ENCODE data around the gene PIRT.

The PIRT gene

DNA sequence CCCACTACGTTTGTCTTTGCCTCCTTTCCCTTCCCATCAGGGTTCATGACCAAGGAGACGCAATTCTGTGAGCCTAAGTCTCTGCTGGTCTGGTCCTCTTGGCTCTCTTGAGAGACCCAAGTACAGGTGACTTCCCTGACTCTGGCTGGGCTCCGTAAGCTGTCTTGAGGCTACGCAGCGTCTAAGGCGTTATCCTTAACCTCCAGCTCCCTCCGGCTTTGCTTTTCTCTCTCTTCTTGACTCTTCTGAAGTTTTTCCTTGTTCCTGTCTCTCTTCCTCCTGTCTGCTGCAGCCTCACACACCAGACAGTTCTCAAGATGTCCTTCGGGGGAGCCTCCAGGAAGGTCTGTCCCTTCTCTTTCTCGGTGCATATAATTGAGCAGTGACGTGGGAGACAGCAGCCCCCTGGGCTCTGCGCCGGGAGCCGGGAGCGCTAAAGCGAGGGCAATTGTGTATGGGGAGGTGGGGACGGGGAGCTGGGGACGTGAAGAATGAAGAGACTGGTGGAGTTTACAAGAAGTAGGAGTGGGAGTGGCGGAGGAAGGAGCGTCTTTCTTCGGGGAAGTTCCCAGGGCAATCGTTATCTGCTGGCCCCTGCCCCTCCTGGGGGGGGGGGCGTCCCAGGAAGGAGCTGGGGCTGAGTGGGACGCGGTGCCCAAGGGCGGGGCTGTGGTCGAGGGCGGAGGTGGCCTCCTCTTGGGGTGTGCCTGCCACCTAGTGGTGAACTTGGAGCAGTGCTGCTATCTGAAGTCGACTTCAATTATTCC, 6.9 kb upstream of the PIRT start:
- H3K18ac ChIP-seq (ENCODE audit: low read length): no peak overlapping the region
- peak; percentile 42 to 75 for DNase-seq
- no peaks in the 10 kb centered on the region for H3K79me1 ChIP-seq (ENCODE audit: low read length)
- H3K4me2 ChIP-seq (ENCODE audit: low read length): peak overlapping the region; percentile 76
- H3K4ac ChIP-seq (ENCODE audit: low read depth, low read length): no peak overlapping the region
- no peak overlapping the region for H4K91ac ChIP-seq (ENCODE audit: low read depth, low read length)
- no CpG with 5 or more reads among the region's 28 CpGs for WGBS (ENCODE audit: extremely low coverage, insufficient coverage, insufficient read length)
- no peak overlapping the region for H2BK5ac ChIP-seq (ENCODE audit: low read depth, low read length, poor library complexity)
- no peak overlapping the region for H2BK12ac ChIP-seq (ENCODE audit: low read length)
- peaks cover 10% of the 10 kb centered on the region for H3K9me3 ChIP-seq (ENCODE audit: insufficient read depth, low read depth, low read length)
- H3K27ac ChIP-seq (ENCODE audit: low read depth, low read length): no peak overlapping the region
- no peak overlapping the region for H3K23ac ChIP-seq (ENCODE audit: low read length)
- H3K4me3 ChIP-seq (ENCODE audit: low read depth, low read length): peak overlapping the region; percentile 41
- peaks cover 0 to 6% of the 10 kb centered on the region in 2 experiments for H3K4me1 ChIP-seq (ENCODE audit: control insufficient read depth in 1 of 2, insufficient read depth in 2 of 2, low read length in 2 of 2)
- peak overlapping the region; percentile 45 for H3K14ac ChIP-seq (ENCODE audit: low read length)
- no peak overlapping the region for H2BK120ac ChIP-seq (ENCODE audit: insufficient read depth, low read length, poor library complexity)
- H3K79me2 ChIP-seq (ENCODE audit: control insufficient read depth, insufficient read depth, low read length, poor library complexity): no peaks in the 10 kb centered on the region
- no peak overlapping the region for H2AK5ac ChIP-seq (ENCODE audit: low read length)
- no peaks in the 10 kb centered on the region for H3K27me3 ChIP-seq (ENCODE audit: insufficient read depth, low read length)
- peak overlapping the region; percentile 66 for H2AFZ ChIP-seq (ENCODE audit: insufficient read depth, low read length, poor library complexity)
- H3K9ac ChIP-seq (ENCODE audit: low read length): no peak overlapping the region
- no peaks in the 10 kb centered on the region for H3K36me3 ChIP-seq (ENCODE audit: control insufficient read depth in 1 of 2, insufficient read depth in 2 of 2, low read length in 2 of 2)
- peak overlapping the region; percentile 32 for H4K8ac ChIP-seq (ENCODE audit: low read depth, low read length)
- H4K12ac ChIP-seq (ENCODE audit: low read depth, low read length): no peak overlapping the region

DNA sequence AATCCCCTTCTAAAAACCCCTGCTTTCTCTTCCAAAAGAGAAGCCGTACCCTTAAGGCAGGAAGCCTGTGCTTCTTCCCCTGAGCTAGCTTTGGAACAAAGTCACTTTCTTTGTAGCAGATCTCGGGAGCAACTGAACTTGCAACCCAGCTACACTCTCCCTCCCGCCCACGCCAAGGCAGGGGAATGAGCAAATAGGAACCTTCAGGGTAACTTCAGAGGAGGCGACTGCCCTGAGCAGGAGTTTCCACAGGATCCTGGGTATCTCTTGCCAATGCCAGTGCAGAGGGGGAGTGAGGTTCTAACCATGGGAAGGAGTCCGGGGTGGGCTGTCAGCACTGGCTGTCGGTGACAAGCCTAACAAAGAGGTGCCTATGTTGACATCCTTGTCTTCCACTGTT, 5.9 kb upstream of the PIRT start:
- H3K36me3 ChIP-seq (ENCODE audit: control insufficient read depth in 1 of 2, insufficient read depth in 2 of 2, low read length in 2 of 2): no peaks in the 10 kb centered on the region
- H3K4ac ChIP-seq (ENCODE audit: low read depth, low read length): no peak overlapping the region
- no peak overlapping the region for H4K8ac ChIP-seq (ENCODE audit: low read depth, low read length)
- H3K9me3 ChIP-seq (ENCODE audit: insufficient read depth, low read depth, low read length): peaks cover 10% of the 10 kb centered on the region
- DNase-seq: no peak
- no peak overlapping the region for H4K91ac ChIP-seq (ENCODE audit: low read depth, low read length)
- H2BK12ac ChIP-seq (ENCODE audit: low read length): no peak overlapping the region
- H2AK5ac ChIP-seq (ENCODE audit: low read length): no peak overlapping the region
- peaks cover 0 to 6% of the 10 kb centered on the region in 2 experiments for H3K4me1 ChIP-seq (ENCODE audit: control insufficient read depth in 1 of 2, insufficient read depth in 2 of 2, low read length in 2 of 2)
- no peak overlapping the region for H3K27ac ChIP-seq (ENCODE audit: low read depth, low read length)
- no CpG with 5 or more reads among the region's 7 CpGs for WGBS (ENCODE audit: extremely low coverage, insufficient coverage, insufficient read length)
- H3K4me2 ChIP-seq (ENCODE audit: low read length): no peak overlapping the region
- H3K27me3 ChIP-seq (ENCODE audit: insufficient read depth, low read length): no peaks in the 10 kb centered on the region
- no peaks in the 10 kb centered on the region for H3K79me2 ChIP-seq (ENCODE audit: control insufficient read depth, insufficient read depth, low read length, poor library complexity)
- H3K79me1 ChIP-seq (ENCODE audit: low read length): no peaks in the 10 kb centered on the region
- no peak overlapping the region for H2BK120ac ChIP-seq (ENCODE audit: insufficient read depth, low read length, poor library complexity)
- H2AFZ ChIP-seq (ENCODE audit: insufficient read depth, low read length, poor library complexity): no peak overlapping the region
- no peak overlapping the region for H2BK5ac ChIP-seq (ENCODE audit: low read depth, low read length, poor library complexity)
- H3K23ac ChIP-seq (ENCODE audit: low read length): peak overlapping the region; percentile 13
- no peak overlapping the region for H3K14ac ChIP-seq (ENCODE audit: low read length)
- H4K12ac ChIP-seq (ENCODE audit: low read depth, low read length): no peak overlapping the region
- no peak overlapping the region for H3K9ac ChIP-seq (ENCODE audit: low read length)
- H3K18ac ChIP-seq (ENCODE audit: low read length): no peak overlapping the region
- no peak overlapping the region for H3K4me3 ChIP-seq (ENCODE audit: low read depth, low read length)

DNA sequence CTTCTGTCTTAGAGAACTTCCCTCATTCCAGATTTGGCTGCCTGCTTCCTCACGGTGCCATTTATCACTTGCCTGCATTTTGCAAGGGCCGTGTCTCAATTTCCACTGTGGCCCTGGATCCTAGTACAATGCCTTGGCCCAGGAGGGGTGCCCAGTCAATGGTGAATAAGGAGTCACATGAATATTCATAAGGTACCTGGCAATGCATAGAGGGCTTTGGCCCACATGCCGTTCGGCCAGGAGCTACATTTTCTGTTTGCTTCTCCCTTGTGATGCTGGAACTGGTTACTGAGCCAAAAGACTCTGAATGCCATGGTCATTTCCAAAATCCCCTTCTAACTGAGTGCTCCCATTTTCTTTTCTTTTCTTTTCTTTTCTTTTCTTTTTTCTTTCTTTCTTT, 4.8 kb upstream of the PIRT start:
- H3K4ac ChIP-seq (ENCODE audit: low read depth, low read length): no peak overlapping the region
- WGBS (ENCODE audit: extremely low coverage, insufficient coverage, insufficient read length): no CpG with 5 or more reads among the region's 4 CpGs
- H3K4me1 ChIP-seq (ENCODE audit: control insufficient read depth in 1 of 2, insufficient read depth in 2 of 2, low read length in 2 of 2): peaks cover 0 to 6% of the 10 kb centered on the region in 2 experiments

DNA sequence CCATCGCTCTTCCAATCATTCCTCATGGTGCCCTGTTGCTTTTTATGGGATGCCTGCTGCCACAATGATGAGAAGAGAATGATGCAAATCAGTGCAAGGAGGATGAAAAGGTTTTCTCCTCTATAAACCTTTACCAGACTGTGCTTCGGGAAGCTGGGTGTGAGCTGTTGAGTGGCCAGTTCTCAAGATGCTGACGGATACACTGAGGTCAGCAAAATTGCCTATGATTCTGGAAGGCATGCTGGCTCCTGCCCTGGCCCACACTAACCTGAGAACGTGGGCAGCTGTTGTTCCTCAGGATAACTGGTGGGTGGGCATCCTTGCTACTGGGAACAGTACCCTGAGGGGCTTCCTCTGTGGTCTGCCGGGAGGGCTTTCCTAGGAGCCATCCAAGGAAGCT, 795 bp upstream of the PIRT start:
- no peak overlapping the region for H4K91ac ChIP-seq (ENCODE audit: low read depth, low read length)
- H3K4ac ChIP-seq (ENCODE audit: low read depth, low read length): no peak overlapping the region
- H3K79me2 ChIP-seq (ENCODE audit: control insufficient read depth, insufficient read depth, low read length, poor library complexity): no peaks in the 10 kb centered on the region
- no peaks in the 10 kb centered on the region for H3K36me3 ChIP-seq (ENCODE audit: control insufficient read depth in 1 of 2, insufficient read depth in 2 of 2, low read length in 2 of 2)
- H3K18ac ChIP-seq (ENCODE audit: low read length): no peak overlapping the region
- H3K9ac ChIP-seq (ENCODE audit: low read length): peak overlapping the region; percentile 1
- H2BK120ac ChIP-seq (ENCODE audit: insufficient read depth, low read length, poor library complexity): no peak overlapping the region
- H3K4me3 ChIP-seq (ENCODE audit: low read depth, low read length): no peak overlapping the region
- no peak overlapping the region for H2BK5ac ChIP-seq (ENCODE audit: low read depth, low read length, poor library complexity)
- H3K27ac ChIP-seq (ENCODE audit: low read depth, low read length): no peak overlapping the region
- H3K27me3 ChIP-seq (ENCODE audit: insufficient read depth, low read length): no peaks in the 10 kb centered on the region
- no peak overlapping the region for H3K14ac ChIP-seq (ENCODE audit: low read length)
- no peaks in the 10 kb centered on the region for H3K4me1 ChIP-seq (ENCODE audit: control insufficient read depth in 1 of 2, insufficient read depth in 2 of 2, low read length in 2 of 2)
- no peak overlapping the region for H2BK12ac ChIP-seq (ENCODE audit: low read length)
- DNase-seq: no peak
- no peaks in the 10 kb centered on the region for H3K79me1 ChIP-seq (ENCODE audit: low read length)
- WGBS (ENCODE audit: extremely low coverage, insufficient coverage, insufficient read length): no CpG with 5 or more reads among the region's 5 CpGs
- no peak overlapping the region for H3K23ac ChIP-seq (ENCODE audit: low read length)
- H4K8ac ChIP-seq (ENCODE audit: low read depth, low read length): no peak overlapping the region
- H2AK5ac ChIP-seq (ENCODE audit: low read length): no peak overlapping the region
- no peak overlapping the region for H4K12ac ChIP-seq (ENCODE audit: low read depth, low read length)
- H3K4me2 ChIP-seq (ENCODE audit: low read length): no peak overlapping the region
- no peaks in the 10 kb centered on the region for H3K9me3 ChIP-seq (ENCODE audit: insufficient read depth, low read depth, low read length)
- no peak overlapping the region for H2AFZ ChIP-seq (ENCODE audit: insufficient read depth, low read length, poor library complexity)

More for the DNA sequence above, 4.8 kb upstream of the PIRT start:
- H3K4me2 ChIP-seq (ENCODE audit: low read length): no peak overlapping the region
- no peak overlapping the region for H2BK120ac ChIP-seq (ENCODE audit: insufficient read depth, low read length, poor library complexity)
- H3K18ac ChIP-seq (ENCODE audit: low read length): no peak overlapping the region
- no peak overlapping the region for H3K14ac ChIP-seq (ENCODE audit: low read length)
- H2BK12ac ChIP-seq (ENCODE audit: low read length): no peak overlapping the region
- no peak overlapping the region for H2BK5ac ChIP-seq (ENCODE audit: low read depth, low read length, poor library complexity)
- H2AFZ ChIP-seq (ENCODE audit: insufficient read depth, low read length, poor library complexity): no peak overlapping the region
- H3K79me2 ChIP-seq (ENCODE audit: control insufficient read depth, insufficient read depth, low read length, poor library complexity): no peaks in the 10 kb centered on the region
- no peak overlapping the region for H4K12ac ChIP-seq (ENCODE audit: low read depth, low read length)
- no peak overlapping the region for H3K9ac ChIP-seq (ENCODE audit: low read length)
- no peak for DNase-seq
- no peaks in the 10 kb centered on the region for H3K36me3 ChIP-seq (ENCODE audit: control insufficient read depth in 1 of 2, insufficient read depth in 2 of 2, low read length in 2 of 2)
- H3K23ac ChIP-seq (ENCODE audit: low read length): no peak overlapping the region
- H4K8ac ChIP-seq (ENCODE audit: low read depth, low read length): no peak overlapping the region
- no peaks in the 10 kb centered on the region for H3K27me3 ChIP-seq (ENCODE audit: insufficient read depth, low read length)
- no peaks in the 10 kb centered on the region for H3K79me1 ChIP-seq (ENCODE audit: low read length)
- H2AK5ac ChIP-seq (ENCODE audit: low read length): no peak overlapping the region
- no peak overlapping the region for H4K91ac ChIP-seq (ENCODE audit: low read depth, low read length)
- no peak overlapping the region for H3K4me3 ChIP-seq (ENCODE audit: low read depth, low read length)
- H3K27ac ChIP-seq (ENCODE audit: low read depth, low read length): no peak overlapping the region
- peaks cover 10% of the 10 kb centered on the region for H3K9me3 ChIP-seq (ENCODE audit: insufficient read depth, low read depth, low read length)

All from trophoblast cell (in vitro differentiated cells and primary cell).